A549 treated with DMSO at 1 μM for 4 hours (cell line): ENCODE results near the gene SOX5. TPM values are rescaled to one million over a fixed set of nuclear protein-coding genes. Genes with fewer than 3 reads are reported as not detected.

Experiments
- total RNA-seq: library from RNA; stranded (reverse); fragments of 200-300 nt; extraction: Qiagen RNA extraction; gene quantifications from 5 replicates; pipeline ENCODE4 v1.2.3, GENCODE V29; 2022; ENCODE audit warnings: low read depth

SOX5 gene
- not detected in 5 replicates for total RNA-seq

GRCh38 chr12:23949348-23950209 lies at the start of gene SOX5:
SOX5 (minus strand) TSS chr12:23949670; CDS start chr12:23949601, 69 bp downstream.

